GM21737 (cell line): Measurements from ENCODE around the gene PLVAP.

Experiments used
- ATAC-seq: cut with Tn5 transposase; IDR thresholded peaks from one replicate; pipeline ENCODE4 v1.9.1; 2021; ENCODE audit warnings: mild to moderate bottlenecking, moderate library complexity; ENCODE audit not compliant: unreplicated experiment

The PLVAP gene

DNA sequence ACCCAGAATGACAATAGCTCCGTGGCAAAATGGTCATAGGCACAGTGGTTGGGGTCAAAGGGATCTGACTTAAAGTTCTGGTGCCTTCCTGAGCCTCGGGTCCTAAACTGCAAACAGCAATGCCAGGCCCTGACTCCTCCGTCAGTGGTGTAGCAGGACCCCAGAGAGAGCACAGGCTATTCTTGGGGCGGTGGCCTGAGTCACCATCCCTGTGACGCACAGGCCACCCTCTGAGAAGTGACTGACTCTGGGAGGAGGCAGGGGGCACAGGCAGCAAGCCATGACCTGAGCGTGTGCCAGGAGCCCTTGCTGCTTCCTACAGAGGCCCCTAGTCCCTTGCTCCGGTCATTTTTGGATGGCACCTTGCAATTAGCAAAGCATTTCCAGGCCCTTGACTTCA, 18.7 kb downstream of the PLVAP start:
- no peak for ATAC-seq

DNA sequence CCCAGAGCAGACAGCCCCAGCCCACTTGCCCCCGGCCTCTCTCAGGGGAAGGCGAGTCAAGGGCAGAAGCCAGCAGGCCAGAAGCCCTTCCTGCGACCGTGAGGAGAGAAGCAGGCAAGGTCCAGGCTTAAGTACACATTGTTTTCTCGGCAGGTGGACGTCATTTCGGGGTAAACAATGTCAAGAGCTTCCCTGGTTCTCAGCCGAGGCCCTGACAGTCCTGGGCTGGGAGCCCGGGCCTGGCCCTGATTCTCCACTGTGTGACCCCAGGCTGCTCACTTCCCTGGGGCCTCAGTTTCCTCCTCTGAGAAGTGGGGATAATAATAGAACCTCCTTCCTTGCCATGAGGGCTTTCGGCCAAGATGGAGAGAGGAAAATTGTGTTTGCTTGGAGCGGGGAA, 19.4 kb downstream of the PLVAP start:
- no peak for ATAC-seq

DNA sequence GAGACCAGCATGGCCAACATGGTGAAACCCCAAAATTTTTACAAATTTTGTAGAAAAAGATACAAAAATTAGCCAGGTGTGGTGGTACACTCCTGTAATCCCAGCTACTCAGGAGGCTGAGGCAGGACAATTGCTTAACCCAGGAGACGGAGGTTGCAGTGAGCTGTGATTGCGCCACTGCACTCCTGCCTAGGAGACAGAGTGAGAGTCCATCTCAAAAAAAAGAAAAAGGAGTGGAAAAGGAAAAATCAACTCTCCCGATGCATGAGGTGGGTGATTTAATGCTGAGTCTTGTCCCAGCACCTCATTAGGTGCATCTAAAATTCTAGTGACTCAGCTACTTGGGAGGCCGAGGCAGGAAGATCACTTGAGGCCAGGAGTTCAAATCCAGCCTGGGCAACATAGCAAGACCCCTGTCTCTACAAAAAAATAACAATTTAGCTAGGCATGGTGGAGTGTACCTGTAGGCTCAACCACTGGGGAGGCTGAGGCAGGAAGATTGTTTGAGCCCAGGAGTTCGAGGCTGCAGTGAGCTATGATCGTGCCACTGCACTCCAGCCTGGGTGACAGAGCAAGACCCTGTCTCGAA, 20.0 kb downstream of the PLVAP start:
- no peak for ATAC-seq

DNA sequence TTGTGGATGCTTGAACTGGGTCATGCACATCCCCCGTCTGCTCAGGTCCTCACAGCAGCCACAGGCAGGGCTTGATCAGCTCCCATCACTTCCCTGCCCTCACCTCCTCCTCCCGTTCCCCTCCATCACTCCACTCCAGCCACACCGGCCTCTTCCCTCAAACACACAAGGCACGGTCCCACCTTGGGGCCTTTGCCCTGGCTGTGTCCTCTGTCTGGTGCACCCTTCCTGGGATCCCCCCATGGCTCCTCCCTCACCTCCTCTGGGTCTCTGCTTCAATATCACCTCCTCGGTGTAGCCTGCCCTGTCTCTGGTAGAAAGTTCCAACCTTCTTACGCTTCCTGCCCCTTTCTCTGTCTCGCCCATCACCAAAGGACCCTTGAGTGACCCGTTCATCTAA, 23.8 kb downstream of the PLVAP start:
- no peak for ATAC-seq

DNA sequence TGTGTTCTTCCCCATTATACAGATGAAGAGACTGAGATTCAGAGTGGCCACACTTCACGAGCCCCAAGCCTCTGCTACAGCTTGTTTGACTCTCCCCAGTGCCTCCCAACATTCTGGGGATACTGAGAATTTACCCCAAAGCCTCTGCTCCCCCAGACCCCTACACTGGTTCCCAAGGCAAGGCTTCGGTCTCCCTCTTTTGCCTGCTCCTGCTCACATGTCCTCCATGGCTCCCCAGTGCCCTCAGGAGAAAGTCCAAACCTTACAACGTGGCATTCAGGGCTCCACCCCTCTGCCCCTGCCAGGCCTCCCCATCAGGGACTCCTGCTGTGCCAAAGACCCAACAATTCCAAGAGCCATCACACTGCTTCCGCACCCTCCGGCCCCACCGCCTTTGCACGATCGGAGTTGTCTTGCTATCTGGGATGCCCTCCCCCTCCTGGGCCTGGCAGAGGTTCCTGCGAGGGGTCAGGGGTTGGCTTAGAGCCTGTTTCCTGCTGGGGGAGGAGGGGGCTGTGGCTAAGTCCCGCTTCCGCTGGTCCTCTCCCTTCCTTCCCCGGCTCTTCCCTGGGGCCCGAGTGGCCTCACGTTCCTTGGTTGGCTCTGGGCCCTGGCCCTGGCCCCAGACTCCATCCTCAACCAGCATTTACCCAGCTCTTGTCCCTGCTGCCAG, 24.4 kb downstream of the PLVAP start:
- ATAC-seq, result no peak

DNA sequence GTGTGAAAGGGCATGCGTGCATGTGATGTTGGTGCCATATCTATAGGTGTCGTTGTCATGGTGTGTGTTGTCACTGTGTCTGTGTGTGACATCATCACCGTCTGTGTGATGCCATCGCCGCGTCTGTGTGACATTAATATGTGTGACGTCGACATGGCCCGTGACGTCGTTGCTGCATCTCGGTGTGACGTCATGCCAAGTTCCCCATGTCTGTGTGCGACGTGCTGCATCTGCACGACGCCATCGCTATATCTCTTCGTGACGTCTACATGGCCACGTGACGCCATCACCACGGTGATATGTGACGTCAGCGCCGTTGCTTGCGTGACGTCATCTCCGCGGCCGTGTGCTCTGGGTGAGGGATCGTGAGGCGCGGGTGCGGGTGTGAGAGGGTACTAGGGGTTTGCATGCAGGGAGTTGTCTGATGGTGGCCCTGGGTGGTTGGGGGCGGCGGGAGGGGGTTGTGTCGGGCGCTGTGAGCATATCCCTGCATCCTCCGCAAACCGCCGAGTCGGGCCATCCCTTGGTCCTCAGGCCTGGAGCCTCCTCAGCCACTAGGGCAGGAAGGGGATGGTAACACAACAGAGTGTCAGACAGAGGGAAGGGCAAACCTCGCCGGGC, 25.2 kb downstream of the PLVAP start:
- no peak for ATAC-seq

DNA sequence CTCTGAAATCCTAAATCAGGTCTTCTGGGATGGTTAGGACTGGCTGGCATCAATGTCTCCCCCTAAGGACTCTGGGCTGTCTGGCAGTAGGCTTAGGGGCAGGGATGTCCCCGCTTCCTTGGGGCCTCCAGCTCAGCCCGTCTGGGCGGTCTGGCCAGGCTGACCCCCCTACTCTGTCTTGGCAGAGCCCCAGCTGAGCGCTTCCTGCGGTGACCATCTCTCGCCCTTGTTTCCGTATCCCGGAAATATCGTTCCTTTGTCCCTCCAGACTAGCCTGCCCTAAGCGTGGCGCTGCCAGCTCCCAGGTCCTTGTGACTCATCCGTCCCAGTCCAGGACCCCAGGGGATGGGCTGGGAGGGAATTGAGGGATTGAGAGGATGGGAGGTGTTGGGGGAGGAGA, 28.4 kb downstream of the PLVAP start:
- ATAC-seq, result no peak

DNA sequence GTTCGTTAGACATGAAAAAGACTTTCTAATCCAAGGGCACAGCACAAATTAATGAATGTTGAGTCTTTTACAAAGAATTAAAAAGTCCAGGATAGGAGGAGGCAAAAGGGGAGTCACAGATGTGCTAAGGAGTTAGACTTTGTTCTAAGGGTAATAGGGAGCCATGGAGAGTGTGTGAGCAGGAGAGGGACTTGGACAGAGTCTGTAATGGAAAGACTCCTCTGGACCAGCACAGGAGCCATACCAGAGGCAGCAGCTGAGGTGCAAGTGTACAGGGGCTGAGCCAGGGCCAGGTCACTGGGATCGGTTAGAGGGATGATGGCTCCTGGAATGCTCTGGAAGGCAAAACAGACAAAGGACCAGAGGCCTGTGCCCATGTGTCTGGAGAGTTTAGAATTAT, 29.3 kb downstream of the PLVAP start:
- ATAC-seq, result no peak

DNA sequence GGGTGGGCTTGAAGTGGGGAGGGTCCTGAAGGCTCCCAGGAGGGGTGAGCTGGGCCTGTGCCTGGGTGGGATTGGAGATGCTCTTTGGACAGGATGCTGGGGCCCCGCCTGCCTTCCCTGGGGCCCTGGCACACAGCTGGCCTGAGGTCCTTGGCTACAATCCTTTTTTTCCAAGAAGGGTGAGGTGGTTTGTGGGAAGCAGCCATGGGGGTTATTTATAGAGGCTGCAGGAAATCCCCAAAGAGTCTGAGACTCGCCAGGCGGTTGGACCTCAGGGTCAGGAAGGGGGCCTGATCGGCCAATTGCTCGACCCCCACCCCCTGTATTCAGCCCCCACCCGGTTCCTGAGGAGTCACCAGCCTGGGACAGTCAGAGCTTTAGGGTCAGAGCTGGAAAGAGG, 29.8 kb downstream of the PLVAP start:
- no peak for ATAC-seq

DNA sequence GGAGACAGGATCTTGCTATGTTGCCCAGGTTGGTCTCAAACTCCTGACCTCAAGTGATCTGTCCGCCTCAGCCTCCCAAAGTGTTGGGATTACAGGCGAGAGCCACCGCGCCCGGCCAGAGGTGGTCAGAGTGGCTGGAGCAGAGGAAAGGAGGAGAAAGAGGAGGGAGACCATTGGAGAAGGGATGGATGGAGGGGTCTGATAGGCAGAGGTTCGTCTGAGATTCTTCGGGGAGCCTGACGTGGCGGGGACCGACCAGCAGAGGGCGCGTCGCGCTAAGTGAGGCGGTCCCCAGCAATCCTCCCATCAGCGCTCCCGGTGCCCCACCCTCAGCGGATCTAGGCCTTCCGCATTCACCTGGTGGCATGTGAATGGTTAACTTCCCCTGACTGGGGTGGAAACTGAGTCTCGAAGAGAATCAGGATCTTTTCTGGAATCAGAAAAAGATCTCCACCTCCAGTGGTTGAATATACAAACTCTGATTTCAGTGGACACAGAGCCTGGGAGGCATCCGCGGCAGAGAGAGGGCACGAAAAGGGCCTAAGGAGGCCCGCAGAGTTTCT, 31.0 kb downstream of the PLVAP start:
- ATAC-seq, result no peak

DNA sequence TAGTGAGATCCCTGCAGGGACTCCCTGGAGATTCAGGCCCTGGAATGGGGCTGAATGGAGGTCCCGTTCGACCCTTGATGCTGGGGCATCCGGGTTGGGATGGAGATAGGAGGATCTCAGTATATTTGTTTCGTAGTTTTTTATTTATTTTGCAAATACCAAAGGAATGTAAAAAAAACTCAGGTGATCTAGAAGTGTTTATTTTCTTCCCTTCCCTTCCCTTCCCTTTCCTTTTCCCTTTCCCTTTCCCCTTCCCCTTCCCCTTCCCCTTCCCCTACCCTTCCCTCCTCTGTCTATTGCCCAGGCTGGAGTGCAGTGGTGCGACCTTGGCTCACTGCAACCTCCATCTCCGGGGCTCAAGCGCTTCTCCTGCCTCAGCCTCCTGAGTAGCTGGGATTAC, 35.3 kb downstream of the PLVAP start:
- no peak for ATAC-seq

DNA sequence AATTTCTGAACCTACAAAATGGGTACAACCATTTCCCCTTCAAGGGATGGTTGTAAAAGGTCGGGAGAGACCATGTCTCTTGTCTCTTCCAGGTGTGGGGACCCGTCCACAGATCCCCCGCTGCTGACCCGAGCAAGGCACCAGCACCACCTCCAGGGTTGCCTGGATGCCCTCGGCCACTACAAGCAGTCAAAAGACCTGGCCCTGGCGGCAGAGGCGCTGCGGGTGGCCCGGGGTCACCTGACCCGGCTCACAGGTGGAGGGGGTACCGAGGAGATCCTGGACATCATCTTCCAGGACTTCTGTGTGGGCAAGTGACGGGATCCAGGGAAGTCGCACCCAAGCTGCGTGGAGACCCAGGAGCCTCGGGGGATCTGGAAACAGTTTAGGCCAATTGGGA, 35.8 kb downstream of the PLVAP start:
- no peak for ATAC-seq

DNA sequence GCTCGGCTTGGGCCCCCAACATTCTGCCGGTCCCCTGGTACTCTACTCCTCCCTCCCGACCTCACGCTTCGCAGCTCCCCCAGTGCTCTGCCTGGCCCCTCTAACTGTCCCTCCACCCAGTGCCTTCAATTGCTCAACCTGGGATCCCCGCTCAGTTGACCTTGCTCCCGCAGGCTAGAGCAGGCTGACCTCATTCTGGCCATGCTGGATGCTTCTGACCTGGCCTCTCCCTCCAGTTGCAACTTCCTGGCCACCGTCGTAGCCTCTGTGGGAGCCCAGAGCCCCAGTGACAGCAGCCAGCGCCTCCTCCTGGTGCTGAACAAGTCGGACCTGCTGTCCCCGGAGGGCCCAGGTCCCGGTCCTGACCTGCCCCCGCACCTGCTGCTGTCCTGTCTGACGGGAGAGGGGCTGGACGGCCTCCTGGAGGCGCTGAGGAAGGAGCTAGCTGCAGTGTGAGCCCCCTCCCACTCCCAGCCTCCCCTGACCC, 36.2 kb downstream of the PLVAP start:
- ATAC-seq, result no peak

DNA sequence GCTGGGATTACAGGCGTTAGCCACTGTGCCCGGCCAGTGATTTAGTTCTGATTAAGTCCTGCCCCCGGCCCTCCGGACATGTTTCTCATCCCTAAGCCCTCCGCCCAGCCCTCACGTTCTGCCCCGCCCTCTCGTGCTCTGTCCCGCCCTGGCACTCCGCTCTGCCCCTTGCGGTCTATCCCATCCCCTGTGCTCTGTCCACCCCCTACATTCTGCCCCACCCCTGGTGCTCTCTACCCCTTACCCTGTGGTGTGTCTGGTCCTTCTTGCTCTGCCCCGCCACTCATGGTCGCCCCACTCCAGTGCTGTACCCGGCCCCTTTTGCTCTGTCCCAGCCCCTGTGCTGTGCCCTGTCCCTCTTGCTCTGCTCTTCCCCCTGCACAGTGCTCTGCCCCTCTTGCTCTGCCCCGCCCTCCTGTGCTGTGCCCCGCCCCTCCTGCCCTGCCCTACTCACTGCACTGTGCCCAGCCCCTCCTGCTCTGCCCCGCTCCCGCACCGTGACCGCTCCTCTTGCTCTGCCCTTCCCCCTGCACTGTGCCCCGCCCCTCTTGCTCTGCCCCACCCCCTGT, 36.8 kb downstream of the PLVAP start:
- ATAC-seq, result no peak

DNA sequence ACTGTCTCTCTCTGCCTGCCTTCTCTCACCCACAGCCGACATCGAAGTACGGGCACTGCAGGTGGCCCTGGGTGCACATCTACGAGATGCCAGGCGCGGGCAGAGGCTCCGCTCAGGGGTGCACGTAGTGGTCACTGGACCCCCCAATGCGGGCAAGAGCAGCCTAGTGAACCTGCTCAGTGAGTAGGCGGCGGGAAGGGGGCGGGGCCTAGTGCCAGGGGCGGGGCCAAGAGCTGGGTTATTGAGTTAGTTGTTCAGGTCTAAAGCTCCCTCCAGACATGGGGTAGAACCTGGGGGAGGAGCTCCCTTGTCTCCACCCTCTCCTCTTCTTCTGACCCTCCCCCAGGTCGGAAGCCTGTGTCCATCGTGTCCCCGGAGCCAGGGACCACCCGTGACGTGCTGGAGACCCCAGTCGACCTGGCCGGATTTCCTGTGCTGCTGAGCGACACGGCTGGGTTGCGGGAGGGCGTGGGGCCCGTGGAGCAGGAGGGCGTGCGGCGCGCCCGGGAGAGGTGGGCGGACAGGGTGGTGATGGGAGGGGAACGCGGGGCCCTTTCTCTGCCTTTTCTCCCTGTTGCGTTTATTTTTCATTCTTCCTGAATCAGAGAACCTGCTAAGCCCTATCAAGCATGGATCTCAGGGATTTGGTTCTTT, 37.9 kb downstream of the PLVAP start:
- no peak for ATAC-seq

DNA sequence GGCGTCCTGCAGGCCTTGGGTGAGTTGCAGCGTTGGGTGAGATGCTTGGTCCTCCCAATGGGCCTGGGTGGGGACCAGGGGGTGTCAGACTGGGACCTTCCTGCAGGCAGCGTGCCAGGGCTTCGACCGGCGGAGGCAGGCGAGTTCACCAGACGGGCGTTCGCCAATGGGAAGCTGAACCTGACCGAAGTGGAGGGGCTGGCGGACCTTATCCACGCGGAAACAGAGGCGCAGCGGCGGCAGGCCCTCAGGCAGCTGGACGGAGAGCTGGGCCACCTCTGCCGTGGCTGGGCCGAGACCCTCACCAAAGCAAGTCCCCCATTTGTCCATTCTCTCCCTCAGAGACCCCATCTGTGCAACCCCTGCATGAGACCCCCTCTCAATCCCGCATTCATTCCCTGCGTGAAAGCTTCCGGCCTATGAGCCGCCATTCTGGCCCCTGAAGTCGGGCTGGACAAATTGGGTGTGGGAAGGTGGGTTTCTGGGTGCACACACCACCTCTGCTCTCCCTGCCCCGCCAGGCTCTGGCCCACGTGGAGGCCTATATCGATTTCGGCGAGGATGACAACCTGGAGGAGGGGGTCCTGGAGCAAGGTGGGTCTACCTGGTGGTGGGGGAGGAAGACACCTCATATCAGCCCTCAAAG, 38.6 kb downstream of the PLVAP start:
- ATAC-seq, result no peak

DNA sequence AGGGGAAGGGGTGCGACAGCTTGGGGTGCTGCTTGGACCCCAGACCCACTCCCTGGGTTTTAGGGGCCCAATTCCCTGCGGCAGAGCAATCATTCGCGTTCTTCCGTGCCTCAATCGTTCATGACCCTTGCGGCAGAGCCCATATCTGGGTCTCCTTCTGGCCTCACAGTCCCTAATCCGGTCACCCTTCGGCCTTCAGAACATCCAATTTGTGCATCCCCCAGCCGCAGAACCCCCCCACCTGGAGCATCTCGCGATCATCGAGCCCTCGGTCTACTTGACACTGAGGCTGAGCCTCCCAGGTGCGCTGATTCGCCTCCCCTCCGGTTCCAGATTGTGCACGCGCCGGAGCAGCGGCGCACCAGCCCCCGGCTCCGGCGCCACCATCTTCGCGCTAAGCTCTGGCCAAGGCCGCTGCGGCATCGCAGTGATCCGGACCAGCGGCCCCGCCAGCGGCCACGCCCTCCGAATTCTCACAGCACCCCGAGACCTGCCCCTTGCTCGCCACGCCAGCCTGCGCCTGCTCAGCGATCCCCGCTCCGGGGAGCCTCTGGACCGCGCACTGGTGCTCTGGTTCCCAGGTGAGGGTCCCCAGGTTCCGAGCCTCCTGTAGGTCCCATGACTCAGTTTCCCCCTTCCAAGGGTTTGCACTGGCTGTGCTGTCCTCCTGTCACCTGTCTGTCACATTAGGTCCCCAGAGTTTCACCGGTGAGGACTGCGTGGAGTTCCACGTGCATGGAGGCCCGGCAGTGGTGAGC, 39.3 kb downstream of the PLVAP start:
- ATAC-seq, result no peak

DNA sequence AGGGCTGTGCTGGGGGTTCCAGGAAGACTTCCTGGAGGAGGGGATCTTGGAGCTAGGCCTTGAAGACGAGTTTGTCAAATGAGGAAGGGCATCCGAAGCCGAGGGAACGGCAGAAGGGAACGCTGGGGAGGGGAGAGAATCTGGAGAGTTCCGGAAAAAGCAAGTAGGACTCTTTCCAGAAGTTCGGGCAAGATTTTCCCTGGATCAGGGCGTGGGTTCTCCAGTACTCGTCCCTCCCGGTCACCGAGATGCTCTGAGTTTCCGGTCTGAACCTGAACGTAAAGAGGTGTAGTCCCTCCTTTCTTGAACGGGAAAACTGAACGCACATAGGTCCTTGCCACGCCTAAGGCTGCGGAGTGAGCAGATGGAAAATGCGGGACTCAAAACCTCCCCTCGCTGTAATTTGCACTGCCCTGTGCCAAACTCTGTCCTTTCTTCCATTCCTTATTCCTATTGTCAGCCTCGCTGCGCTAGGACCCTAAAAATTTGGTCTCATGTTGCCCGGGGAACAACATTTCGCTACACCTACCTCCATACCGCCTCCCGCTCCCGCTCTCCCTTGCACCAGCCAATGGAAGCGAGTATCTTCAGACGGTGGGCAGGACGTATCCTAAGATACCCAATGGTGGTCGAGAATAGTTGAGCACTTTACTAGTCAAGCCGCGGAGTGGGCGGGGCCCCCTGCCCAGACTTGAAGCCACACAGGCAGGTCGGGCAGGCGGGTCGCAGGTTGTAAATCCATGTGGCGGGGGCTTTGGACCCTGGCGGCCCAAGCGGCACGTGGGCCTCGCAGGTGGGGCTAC, 40.1 kb downstream of the PLVAP start, which contains the start of gene GTPBP3:
GTPBP3 (plus strand) TSS at position 682 of the 803 bp plus-strand sequence; CDS start at position 741, 59 bp downstream.
- peak; percentile 67 for ATAC-seq

DNA sequence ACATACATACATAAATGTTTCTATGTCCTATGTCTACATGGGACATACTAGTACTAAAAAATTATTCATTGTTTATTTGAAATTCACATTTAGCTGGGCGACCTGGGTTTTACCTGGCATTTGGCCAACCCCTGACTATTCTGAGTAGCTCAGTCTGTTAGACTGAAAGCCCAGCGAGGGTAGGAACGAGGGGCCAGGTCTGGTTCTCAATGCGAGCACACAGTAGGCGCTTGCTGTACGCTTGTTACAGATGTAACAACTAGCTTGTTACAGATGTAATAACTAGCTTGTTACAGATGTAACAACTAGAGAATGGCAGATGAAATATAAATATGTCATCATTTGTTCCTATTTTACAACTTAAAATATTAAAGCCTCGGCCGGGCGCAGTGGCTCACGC, 41.6 kb downstream of the PLVAP start:
- no peak for ATAC-seq
